ENCODE measurements around the gene CCDC144A.
"Not testable (repeated sequence)": the region's sequence is repeated elsewhere in the genome, so short reads cannot be mapped to it uniquely, and the experiment has no call there.

Gene CCDC144A

DNA sequence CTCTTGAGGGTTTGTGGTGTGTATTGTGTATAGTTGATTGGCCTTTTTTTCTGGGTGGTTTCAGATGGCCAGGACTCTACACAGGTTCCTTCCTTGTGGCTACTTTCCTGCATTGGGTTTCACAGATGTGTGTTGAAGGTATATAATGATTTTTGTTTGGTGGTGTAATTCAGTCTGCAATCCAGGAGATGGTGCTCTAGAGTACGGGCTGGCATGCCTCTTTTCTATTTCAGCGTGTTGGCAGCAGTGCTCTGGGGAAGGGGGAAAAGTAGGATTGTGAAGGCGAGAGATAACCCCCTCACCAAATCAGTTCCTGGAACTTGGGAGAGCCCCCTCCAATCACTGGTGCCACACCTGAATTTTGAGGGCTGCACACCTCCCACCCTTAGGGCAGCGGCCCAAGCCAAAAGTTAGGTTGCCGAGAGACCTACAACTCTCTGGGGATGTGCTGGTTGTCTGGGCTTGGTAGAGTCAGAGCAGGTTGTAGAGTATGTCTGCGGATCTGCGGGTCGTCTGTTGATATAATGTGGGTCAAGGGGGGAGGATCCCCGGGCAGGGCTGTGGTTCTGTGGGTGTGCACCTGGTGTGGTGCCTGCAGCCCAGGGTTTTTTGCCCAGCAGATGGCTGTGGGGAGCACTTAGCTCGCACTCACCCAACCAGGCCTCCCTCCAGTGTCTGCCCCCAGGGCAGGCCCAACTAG is 61.3 kb downstream of the CCDC144A start:
- peak; percentile 27 for DNase-seq

DNA sequence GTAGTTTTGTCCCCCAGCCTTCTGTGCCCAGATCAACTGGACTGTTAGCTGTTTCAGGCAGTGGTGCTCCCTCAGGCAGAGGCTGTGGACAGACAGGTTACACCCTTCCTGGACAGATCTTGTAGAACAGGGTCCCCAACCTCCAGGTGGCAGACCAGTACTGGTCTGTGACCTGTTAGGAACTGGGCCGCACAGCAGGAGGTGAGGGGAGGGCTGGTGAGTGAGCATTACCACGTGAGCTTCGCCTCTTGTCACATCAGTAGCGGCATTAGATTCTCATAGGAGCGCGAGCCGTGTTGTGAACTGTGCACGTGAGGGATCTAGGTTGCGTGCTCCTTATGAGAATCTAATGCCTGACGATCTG is 61.9 kb downstream of the CCDC144A start:
- not testable (repeated sequence) for DNase-seq

DNA sequence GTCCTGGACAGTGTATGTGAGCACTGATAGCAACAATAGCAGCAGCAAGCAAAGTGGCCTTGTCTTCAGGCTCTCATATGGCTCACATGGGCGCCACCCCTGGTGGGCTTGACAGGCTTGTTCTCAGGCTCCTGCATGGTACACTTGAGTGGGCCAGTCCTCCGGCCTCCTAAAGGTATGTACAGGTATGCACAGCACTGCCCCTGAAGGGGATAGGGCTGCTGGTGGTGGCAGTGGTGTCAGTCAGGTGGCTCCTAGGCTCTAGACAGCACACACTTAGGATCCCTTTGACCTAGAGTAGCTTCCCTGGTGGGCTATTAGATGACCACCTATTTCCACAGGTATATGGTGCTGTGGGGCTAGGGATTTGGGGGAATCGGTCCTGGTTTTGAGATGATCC is 67.5 kb downstream of the CCDC144A start:
- DNase-seq, result not testable (repeated sequence)

- not testable (repeated sequence) for DNase-seq
Measured at GRCh38 chr17:16758177-16758576, 68.1 kb downstream of the CCDC144A start.

- DNase-seq, result not testable (repeated sequence)
Measured at GRCh38 chr17:16768290-16769175, 78.5 kb downstream of the CCDC144A start.

GRCh38 chr17:16772394-16773145 is 82.5 kb downstream of the CCDC144A start:
- not testable (repeated sequence) for DNase-seq

GRCh38 chr17:16773146-16773522 is 83.1 kb downstream of the CCDC144A start:
- DNase-seq, result not testable (repeated sequence)

- not testable (repeated sequence) for DNase-seq
Measured at GRCh38 chr17:16787851-16788250, 97.8 kb downstream of the CCDC144A start.

DNA sequence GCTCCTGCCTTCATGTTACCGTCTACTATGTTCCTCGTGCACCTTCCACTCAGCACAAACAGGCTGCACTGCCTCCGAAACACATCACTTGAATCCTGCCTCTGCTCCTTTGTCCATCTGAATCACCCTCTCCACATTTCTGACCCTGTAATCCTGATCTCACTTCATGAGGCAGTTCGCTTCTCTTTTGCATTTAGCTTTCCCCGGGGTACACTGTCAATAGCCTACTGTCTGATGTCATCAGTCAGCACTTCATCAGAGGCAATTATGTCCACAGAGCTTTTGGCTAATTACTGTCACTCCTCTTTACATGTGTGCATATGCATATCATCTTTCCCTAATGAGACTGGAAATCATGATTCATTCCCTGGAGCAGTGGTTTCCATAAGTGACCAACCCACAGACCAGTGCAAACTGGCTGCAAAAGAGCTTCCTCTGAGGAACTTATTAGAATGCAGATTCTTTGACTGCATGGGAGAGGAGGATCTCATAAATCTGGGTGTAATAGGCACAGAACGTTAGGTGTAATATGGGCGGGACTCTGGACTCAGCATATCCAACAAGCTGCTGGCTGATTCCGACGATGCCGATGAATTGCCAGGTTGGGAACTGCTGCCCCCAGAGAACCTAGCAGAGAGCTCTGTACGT is 99.0 kb downstream of the CCDC144A start:
- DNase-seq, result not testable (repeated sequence)

- not testable (repeated sequence) for DNase-seq
Measured at GRCh38 chr17:16789622-16790021, 99.6 kb downstream of the CCDC144A start.

- not testable (repeated sequence) for DNase-seq
Measured at GRCh38 chr17:16790313-16790871, 100.4 kb downstream of the CCDC144A start.

GRCh38 chr17:16794215-16794614 is 104.2 kb downstream of the CCDC144A start:
- not testable (repeated sequence) for DNase-seq

GRCh38 chr17:16795894-16796293 is 105.9 kb downstream of the CCDC144A start:
- DNase-seq, result not testable (repeated sequence)

- not testable (repeated sequence) for DNase-seq
Measured at GRCh38 chr17:16804851-16805250, 114.8 kb downstream of the CCDC144A start.

DNA sequence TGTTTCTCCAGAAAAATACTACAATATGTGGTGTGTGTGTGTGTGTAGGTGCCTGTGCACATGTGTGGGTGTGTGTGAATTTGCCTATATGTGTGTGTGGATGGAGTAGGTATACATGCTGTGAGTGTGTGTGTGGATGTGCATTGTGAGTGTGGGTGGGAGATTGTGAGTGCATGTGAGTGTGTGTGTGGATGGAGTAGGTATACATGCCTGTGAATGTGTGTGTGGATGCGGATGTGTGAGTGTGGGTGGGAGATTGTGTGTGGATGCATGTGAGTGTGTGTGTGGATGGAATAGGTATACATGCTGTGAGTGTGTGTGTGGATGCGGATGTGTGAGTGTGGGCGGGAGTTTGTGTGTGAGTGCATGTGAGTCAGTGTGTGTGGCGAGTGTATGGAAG is 116.6 kb downstream of the CCDC144A start:
- not testable (repeated sequence) for DNase-seq

GRCh38 chr17:16807620-16808019 is 117.6 kb downstream of the CCDC144A start:
- not testable (repeated sequence) for DNase-seq

- DNase-seq, result not testable (repeated sequence)
Measured at GRCh38 chr17:16810236-16810635, 120.2 kb downstream of the CCDC144A start.

- peak; percentile 48 for DNase-seq
Measured at GRCh38 chr17:16812126-16812525, 122.1 kb downstream of the CCDC144A start.

GRCh38 chr17:16814439-16814838 is 124.4 kb downstream of the CCDC144A start:
- no peak for DNase-seq

GRCh38 chr17:16817201-16817600 is 127.2 kb downstream of the CCDC144A start:
- no peak for DNase-seq

GRCh38 chr17:16817940-16818339 is 127.9 kb downstream of the CCDC144A start:
- not testable (repeated sequence) for DNase-seq

DNA sequence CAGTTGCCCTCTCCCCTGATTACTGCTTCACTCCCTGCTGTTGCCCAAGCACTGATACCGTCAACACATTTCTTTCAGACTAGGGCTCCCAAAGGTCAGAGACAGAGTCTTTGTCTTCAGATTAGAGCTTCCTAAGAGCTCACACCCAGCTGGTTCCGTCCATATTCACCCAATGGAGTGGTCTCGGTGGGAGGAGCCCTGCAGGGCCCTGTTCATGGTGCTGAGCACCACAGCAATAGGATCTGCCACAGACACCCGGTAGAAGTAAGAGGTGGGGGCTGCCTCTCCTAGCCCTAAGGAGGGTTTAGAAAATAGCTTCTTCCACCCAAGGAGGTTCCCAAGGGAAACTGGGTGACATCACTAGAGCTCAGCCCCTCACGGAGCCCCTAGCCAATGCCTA is 128.3 kb downstream of the CCDC144A start:
- DNase-seq, result no peak

All from fibroblast of skin of scalp (primary cell).